Endothelial cell of umbilical vein (primary cell): ENCODE data around the gene CH25H.
"Not testable (repeated sequence)": the region's sequence is repeated elsewhere in the genome, so short reads cannot be mapped to it uniquely, and the experiment has no call there.

Experiments
- EZH2 ChIP-seq: IDR thresholded peaks from 2 replicates; pipeline ENCODE4 v1.6.1; 2012; ENCODE audit warnings: borderline replicate concordance, low read depth, mild to moderate bottlenecking, moderate library complexity, low read length, inconsistent platforms; ENCODE audit not compliant: severe bottlenecking
- FOS ChIP-seq: IDR thresholded peaks from 2 replicates; pipeline ENCODE4 v1.6.1; 2011; ENCODE audit warnings: mild to moderate bottlenecking, low read length, moderate library complexity, borderline replicate concordance; ENCODE audit not compliant: insufficient read depth
- POLR2A ChIP-seq: IDR thresholded peaks from 2 replicates; pipeline ENCODE4 v1.6.1; 2012; ENCODE audit warnings: low read depth, mild to moderate bottlenecking, control low read depth, low read length
- POLR2AphosphoS5 ChIP-seq: IDR thresholded peaks from 2 replicates; pipeline ENCODE4 v1.6.1; 2012; ENCODE audit warnings: low read depth, mild to moderate bottlenecking, control low read depth, low read length, moderate library complexity; ENCODE audit not compliant: insufficient read depth
- TF ChIP-seq, protein P1 (sequence below), 2 donors: IDR thresholded peaks; 1 replicate in 1 of 2; 2 replicates in 1 of 2; pipeline ENCODE4 v1.5.1; 2011; ENCODE audit warnings: low read length in 2 of 2, mild to moderate bottlenecking in 2 of 2, moderate library complexity in 2 of 2, control low read depth in 1 of 2, inconsistent platforms in 1 of 2, low read depth in 1 of 2; ENCODE audit not compliant: insufficient read depth in 1 of 2; ENCODE audit errors: extremely low read depth in 1 of 2
- TF ChIP-seq, protein P2 (sequence below): IDR thresholded peaks from 2 replicates; pipeline ENCODE4 v1.6.1; 2011; ENCODE audit not compliant: insufficient read depth, insufficient read length

DNA sequence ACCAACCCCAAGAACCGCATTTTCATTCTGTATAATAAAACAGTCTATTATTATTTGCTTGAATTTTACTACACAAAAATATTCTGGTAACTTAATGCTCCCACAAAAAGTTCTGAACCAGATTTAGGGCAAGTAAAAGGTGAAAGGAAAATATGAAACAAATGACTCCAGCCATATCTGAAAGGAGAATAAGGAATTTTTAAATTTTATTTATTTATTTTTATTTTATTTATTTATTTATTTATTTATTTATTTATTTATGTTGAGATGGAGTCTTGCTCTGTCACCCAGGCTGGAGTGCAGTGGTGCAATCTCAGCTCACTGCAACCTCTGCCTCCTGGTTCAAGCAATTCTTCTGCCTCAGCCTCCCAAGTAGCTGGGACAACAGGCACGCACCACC is 40.5 kb upstream of the CH25H start:
- TF ChIP-seq EZH2, FOS, POLR2A, POLR2AphosphoS5: not testable (repeated sequence)
- TF ChIP-seq, protein P1, sequence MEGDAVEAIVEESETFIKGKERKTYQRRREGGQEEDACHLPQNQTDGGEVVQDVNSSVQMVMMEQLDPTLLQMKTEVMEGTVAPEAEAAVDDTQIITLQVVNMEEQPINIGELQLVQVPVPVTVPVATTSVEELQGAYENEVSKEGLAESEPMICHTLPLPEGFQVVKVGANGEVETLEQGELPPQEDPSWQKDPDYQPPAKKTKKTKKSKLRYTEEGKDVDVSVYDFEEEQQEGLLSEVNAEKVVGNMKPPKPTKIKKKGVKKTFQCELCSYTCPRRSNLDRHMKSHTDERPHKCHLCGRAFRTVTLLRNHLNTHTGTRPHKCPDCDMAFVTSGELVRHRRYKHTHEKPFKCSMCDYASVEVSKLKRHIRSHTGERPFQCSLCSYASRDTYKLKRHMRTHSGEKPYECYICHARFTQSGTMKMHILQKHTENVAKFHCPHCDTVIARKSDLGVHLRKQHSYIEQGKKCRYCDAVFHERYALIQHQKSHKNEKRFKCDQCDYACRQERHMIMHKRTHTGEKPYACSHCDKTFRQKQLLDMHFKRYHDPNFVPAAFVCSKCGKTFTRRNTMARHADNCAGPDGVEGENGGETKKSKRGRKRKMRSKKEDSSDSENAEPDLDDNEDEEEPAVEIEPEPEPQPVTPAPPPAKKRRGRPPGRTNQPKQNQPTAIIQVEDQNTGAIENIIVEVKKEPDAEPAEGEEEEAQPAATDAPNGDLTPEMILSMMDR (IDR thresholded peaks at IDR 0.05; ENCODE audit: extremely low read depth in 1 of 2, insufficient read depth in 1 of 2, low read depth in 1 of 2, low read length in 2 of 2): not testable (repeated sequence)
- TF ChIP-seq, protein P2, sequence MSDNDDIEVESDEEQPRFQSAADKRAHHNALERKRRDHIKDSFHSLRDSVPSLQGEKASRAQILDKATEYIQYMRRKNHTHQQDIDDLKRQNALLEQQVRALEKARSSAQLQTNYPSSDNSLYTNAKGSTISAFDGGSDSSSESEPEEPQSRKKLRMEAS: not testable (repeated sequence)
